ENCODE measurements around the gene HPSE2. TPM values are rescaled to one million over a fixed set of nuclear protein-coding genes. Genes with fewer than 3 reads are reported as not detected.

HPSE2 gene
- total RNA-seq, 1 experiment from 2014 or later = 0.05 TPM

DNA sequence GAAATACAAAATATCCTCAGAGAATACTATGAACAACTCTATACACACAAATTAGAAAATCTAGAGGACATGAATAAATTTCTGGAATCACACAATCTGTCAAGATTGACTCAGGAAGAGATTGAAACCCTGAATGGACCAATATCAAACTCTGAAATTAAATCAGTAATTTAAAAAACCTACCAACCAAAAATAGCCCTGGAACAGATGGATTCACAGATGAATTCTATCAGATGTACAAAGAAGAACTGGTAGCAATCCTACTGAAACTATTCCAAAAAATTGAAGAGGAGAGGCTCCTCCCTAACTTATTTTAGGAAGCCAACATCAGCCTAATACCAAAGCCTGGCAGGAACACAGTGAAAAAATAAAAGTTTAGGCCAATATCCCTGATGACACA is 190.0 kb downstream of the HPSE2 start:
- ChIA-PET RAD21 (ENCODE audit: low non-redundant PET in 1 of 2, low total read pairs in 2 of 2, uncharacterized antibody in 2 of 2, unreplicated experiment in 2 of 2) (no interaction called here), POLR2A (no interaction called here), CTCF (interaction anchor here (1.3 kb wide), 1 partner anchor 127 kb away, joined by 3 read pairs; no protein-coding TSS in a partner anchor)
- H3K4me2 ChIP-seq (ENCODE audit: low read length) = no peak overlapping the region
- ATAC-seq = no peak
- no peaks in the 10 kb centered on the region for H4K20me1 ChIP-seq (ENCODE audit: insufficient read depth)
- DNase-seq (ENCODE audit: low read depth, low spot score) = no peak
- no peak overlapping the region for H2AFZ ChIP-seq (ENCODE audit: low read depth, low read length, poor library complexity, severe bottlenecking)
- H3K4me3 ChIP-seq (replicated peaks in 1 of 2; ENCODE audit: low read depth in 1 of 2, low read length in 2 of 2) = no peak overlapping the region
- peaks cover 3% of the 10 kb centered on the region for H3K27me3 ChIP-seq (ENCODE audit: insufficient read depth, low read length)
- no peaks in the 10 kb centered on the region for H3K4me1 ChIP-seq (ENCODE audit: control insufficient read depth in 1 of 2, insufficient read depth in 2 of 2, low read length in 2 of 2)
- intact Hi-C loops (cut with micrococcal nuclease) = no loop called here
- no TSS peak for BruUV-seq (replicated peaks)
- no peaks in the 10 kb centered on the region for H3K36me3 ChIP-seq (ENCODE audit: control insufficient read depth in 1 of 2, insufficient read depth in 2 of 2, low read length in 2 of 2)
- TF ChIP-seq, protein P1, sequence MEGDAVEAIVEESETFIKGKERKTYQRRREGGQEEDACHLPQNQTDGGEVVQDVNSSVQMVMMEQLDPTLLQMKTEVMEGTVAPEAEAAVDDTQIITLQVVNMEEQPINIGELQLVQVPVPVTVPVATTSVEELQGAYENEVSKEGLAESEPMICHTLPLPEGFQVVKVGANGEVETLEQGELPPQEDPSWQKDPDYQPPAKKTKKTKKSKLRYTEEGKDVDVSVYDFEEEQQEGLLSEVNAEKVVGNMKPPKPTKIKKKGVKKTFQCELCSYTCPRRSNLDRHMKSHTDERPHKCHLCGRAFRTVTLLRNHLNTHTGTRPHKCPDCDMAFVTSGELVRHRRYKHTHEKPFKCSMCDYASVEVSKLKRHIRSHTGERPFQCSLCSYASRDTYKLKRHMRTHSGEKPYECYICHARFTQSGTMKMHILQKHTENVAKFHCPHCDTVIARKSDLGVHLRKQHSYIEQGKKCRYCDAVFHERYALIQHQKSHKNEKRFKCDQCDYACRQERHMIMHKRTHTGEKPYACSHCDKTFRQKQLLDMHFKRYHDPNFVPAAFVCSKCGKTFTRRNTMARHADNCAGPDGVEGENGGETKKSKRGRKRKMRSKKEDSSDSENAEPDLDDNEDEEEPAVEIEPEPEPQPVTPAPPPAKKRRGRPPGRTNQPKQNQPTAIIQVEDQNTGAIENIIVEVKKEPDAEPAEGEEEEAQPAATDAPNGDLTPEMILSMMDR (IDR thresholded peaks at IDR 0.05 in 2 of 3, conservative IDR thresholded peaks at IDR 0.05 in 1 of 3; ENCODE audit: borderline replicate concordance in 1 of 3, insufficient read depth in 1 of 3, low read depth in 2 of 3, low read length in 2 of 3) = no peak
- TF ChIP-seq ZNF274 (IDR thresholded peaks at IDR 0.05; ENCODE audit: low read depth, low read length) (no peak), ELF1 (IDR thresholded peaks at IDR 0.05; ENCODE audit: borderline replicate concordance, low read depth) (no peak), SIN3A (IDR thresholded peaks at IDR 0.05; ENCODE audit: low read depth) (no peak), FOSL1 (IDR thresholded peaks at IDR 0.05; ENCODE audit: low read depth) (no peak), REST (IDR thresholded peaks at IDR 0.05; ENCODE audit: low read depth) (no peak), ZFX (IDR thresholded peaks at IDR 0.05) (no peak), EGR1 (IDR thresholded peaks at IDR 0.05; ENCODE audit: low read depth) (no peak)
- no peaks in the 10 kb centered on the region for H3K9me2 ChIP-seq (ENCODE audit: insufficient read depth)
- H3K79me2 ChIP-seq (ENCODE audit: insufficient read depth, low read length) = no peaks in the 10 kb centered on the region
- no peak overlapping the region for H3K27ac ChIP-seq (ENCODE audit: low read depth, low read length)
- H3K9me3 ChIP-seq (ENCODE audit: control insufficient read depth in 1 of 2, insufficient read depth in 1 of 2, low read depth in 1 of 2, low read length in 2 of 2) = no peaks in the 10 kb centered on the region
- H3K9ac ChIP-seq (ENCODE audit: low read length) = no peak overlapping the region

All from HCT116 (cell line).